Measurements from ENCODE around the gene F7.

- TF ChIP-seq CTCF (IDR thresholded peaks at IDR 0.05) = no peak
- no peak for TF ChIP-seq POLR2A (IDR thresholded peaks at IDR 0.05)
- TF ChIP-seq EP300 (IDR thresholded peaks at IDR 0.05) = no peak
- no peak for TF ChIP-seq POLR2AphosphoS5 (IDR thresholded peaks at IDR 0.05)
Observed at GRCh38 chr13:113087923-113088690, 17.5 kb upstream of the F7 start.
